Measurements from ENCODE around the gene ENPP3. TPM values are rescaled to one million over a fixed set of nuclear protein-coding genes. Genes with fewer than 3 reads are reported as not detected.
"Not testable (repeated sequence)": the region's sequence is repeated elsewhere in the genome, so short reads cannot be mapped to it uniquely, and the experiment has no call there.

Gene ENPP3
- polyA plus RNA-seq, 1 experiment: 0.14 TPM

DNA sequence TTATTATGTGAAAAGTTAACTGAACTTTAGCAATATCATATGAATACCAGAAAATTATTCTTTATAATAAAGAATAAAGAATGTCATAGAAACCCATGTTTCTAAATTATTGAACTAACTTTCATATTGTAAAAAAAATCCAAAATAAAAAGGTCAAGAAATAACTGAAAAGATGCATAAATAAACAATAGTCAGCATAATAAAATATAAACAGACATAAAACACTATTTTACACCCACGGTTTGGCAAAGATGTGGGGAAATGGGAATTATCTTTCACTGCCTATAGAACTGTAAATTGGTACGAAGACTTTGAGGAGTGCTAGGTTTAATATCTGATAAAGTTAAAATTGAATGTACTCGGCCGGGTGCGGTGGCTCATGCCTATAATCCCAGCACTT lies 108.4 kb downstream of the ENPP3 start:
- TF ChIP-seq CTCF (IDR thresholded peaks at IDR 0.05; ENCODE audit: low read depth, low read length): no peak
- CTCF ChIA-PET: interaction anchor here (0.6 to 1.1 kb wide), 2 partner anchors 18 to 50 kb away, joined by 3 to 4 read pairs; no protein-coding TSS in a partner anchor
- POLR2A ChIA-PET: no interaction called here
- H3K4me3 ChIP-seq (ENCODE audit: low read depth, low read length): no peak overlapping the region
- H3K9me3 ChIP-seq (ENCODE audit: control insufficient read depth, insufficient read depth, low read length): no peaks in the 10 kb centered on the region
- no peak for DNase-seq (ENCODE audit: low read depth, low spot score)
- no peak overlapping the region for H3K27ac ChIP-seq (ENCODE audit: low read depth, low read length)
- H3K27me3 ChIP-seq (ENCODE audit: control insufficient read depth, insufficient read depth, low read length): no peaks in the 10 kb centered on the region

DNA sequence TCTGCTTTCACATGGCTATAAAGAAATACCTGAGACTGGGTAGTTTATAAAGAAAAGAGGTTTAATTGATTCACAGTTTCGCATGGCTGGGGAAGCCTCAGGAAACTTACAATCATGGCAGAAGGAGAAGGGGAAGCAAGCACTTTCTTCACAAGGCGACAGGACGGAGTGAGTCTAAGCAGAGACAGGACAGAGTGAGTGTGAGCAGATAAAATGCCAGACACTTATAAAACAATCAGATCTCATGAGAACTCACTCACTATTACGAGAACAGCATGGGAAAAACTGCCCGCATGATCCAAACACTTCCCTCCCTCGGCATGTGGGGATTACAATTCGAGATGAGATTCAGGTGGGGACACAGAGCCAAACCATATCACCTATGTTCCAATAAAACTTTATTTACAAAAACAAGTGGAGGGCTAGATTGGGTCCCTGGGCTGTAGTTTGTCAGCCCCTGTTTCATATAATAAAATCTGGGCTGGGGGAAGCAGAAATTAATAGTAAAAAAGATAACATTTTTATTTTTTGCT lies 110.8 kb downstream of the ENPP3 start:
- Histone ChIP-seq H3K4me3 (ENCODE audit: low read depth, low read length) (no peak overlapping the region), H3K9me3 (ENCODE audit: control insufficient read depth, insufficient read depth, low read length) (no peaks in the 10 kb centered on the region), H3K27me3 (ENCODE audit: control insufficient read depth, insufficient read depth, low read length) (no peaks in the 10 kb centered on the region), H3K27ac (ENCODE audit: low read depth, low read length) (no peak overlapping the region)
- TF ChIP-seq CTCF (IDR thresholded peaks at IDR 0.05; ENCODE audit: low read depth, low read length): no peak
- CTCF ChIA-PET: no interaction called here
- DNase-seq (ENCODE audit: low read depth, low spot score): no peak
- POLR2A ChIA-PET: no interaction called here

DNA sequence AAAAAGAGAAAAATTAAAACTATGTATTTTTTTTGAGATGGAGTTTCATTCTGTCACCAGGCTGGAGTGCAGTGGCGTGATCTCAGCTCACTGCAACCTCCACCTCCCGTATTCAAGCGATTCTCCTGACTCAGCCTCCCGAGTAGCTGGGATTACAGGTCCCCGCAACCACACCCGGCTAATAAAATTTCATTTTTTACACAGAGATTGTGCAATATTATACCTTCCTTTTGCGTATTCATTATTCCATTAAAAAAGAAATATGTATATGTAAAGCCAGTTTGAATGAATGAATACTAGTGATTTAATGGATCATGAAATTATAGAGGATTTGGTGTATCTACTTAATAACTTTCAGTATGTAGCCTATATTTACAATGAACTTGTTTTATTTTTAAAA lies 111.9 kb downstream of the ENPP3 start:
- no peak for DNase-seq (ENCODE audit: low read depth, low spot score)
- Histone ChIP-seq H3K27ac (ENCODE audit: low read depth, low read length) (no peak overlapping the region), H3K27me3 (ENCODE audit: control insufficient read depth, insufficient read depth, low read length) (no peaks in the 10 kb centered on the region), H3K4me3 (ENCODE audit: low read depth, low read length) (no peak overlapping the region), H3K9me3 (ENCODE audit: control insufficient read depth, insufficient read depth, low read length) (no peaks in the 10 kb centered on the region)
- ChIA-PET POLR2A (no interaction called here), CTCF (no interaction called here)
- no peak for TF ChIP-seq CTCF (IDR thresholded peaks at IDR 0.05; ENCODE audit: low read depth, low read length)

DNA sequence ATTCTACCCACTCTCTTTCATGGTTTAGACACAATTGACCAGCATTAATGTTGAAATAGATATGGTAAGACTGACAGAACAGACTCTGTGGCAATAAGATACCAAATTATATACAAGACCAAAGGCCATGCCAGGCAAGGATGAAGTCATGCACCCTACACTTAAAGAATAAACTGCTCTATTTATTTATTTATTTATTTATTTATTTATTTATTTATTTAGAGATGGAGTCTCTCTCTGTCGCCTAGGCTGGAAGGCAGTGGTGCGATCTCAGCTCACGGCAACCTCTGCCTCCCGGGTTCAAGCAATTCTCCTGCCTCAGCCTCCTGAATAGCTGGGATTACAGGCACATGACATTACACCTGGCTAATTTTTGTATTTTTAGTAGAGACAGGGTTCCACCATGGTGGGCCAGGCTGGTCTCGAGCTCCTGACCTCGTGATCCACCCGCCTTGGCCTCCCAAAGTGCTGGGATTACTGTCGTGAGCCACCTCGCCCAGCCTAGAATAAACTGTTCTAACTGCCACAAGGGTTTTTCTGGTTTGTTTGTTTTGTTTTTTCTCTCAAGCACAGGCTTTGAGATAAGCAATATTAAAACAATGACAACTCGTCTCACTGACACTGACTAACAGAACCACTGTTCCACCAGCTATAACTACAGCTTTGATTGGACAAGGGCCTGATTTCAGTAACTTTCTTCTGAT lies 114.1 kb downstream of the ENPP3 start:
- POLR2A ChIA-PET; H3K9me3 ChIP-seq (ENCODE audit: control insufficient read depth, insufficient read depth, low read length); H3K4me3 ChIP-seq (ENCODE audit: low read depth, low read length); DNase-seq (ENCODE audit: low read depth, low spot score); H3K27me3 ChIP-seq (ENCODE audit: control insufficient read depth, insufficient read depth, low read length); CTCF ChIA-PET; H3K27ac ChIP-seq (ENCODE audit: low read depth, low read length): not testable (repeated sequence)

- H3K27ac ChIP-seq (ENCODE audit: low read depth, low read length): peak overlapping the region; percentile 62
- TF ChIP-seq CTCF (IDR thresholded peaks at IDR 0.05; ENCODE audit: low read depth, low read length): no peak
- H3K27me3 ChIP-seq (ENCODE audit: control insufficient read depth, insufficient read depth, low read length): no peaks in the 10 kb centered on the region
- POLR2A ChIA-PET: interaction anchor here (0.6 kb wide), 1 partner anchor 29 kb away, joined by 3 read pairs; no protein-coding TSS in a partner anchor
- peak; percentile 38 for DNase-seq (ENCODE audit: low read depth, low spot score)
- CTCF ChIA-PET: no interaction called here
- H3K9me3 ChIP-seq (ENCODE audit: control insufficient read depth, insufficient read depth, low read length): no peaks in the 10 kb centered on the region
- H3K4me3 ChIP-seq (ENCODE audit: low read depth, low read length): no peak overlapping the region
Observed at GRCh38 chr6:131754088-131754487, 117.0 kb downstream of the ENPP3 start.
